BJ (cell line): ENCODE measurements around the gene RAB7B. TPM values are rescaled to one million over a fixed set of nuclear protein-coding genes. Genes with fewer than 3 reads are reported as not detected.
"Not testable (repeated sequence)": the region's sequence is repeated elsewhere in the genome, so short reads cannot be mapped to it uniquely, and the experiment has no call there.

ENCODE experiments used
- CTCF ChIA-PET: fragments of 350-600 bp; formaldehyde crosslinking; extraction: SDS; loops from one replicate; lab custom pipeline; 2021; ENCODE audit warnings: antibody characterized with exemption, inconsistent platforms; lab: Yijun Ruan, JAX
- POLR2A ChIA-PET: fragments of 300-600 bp; sonication (Branson Sonifier 250); formaldehyde crosslinking; extraction: SDS; loops from one replicate; lab custom pipeline; 2021; ENCODE audit warnings: antibody characterized with exemption; lab: Charles Lee
- DNase-seq: peaks from one replicate; pipeline ENCODE4 v3.0.0-alpha.2; 2011; ENCODE audit warnings: low read depth
- H3K27me3 ChIP-seq: 2 replicates; pipeline ENCODE4 v1.6.0; 2011; ENCODE audit warnings: low read length; ENCODE audit not compliant: control insufficient read depth, insufficient read depth
- H3K36me3 ChIP-seq: 2 replicates; pipeline ENCODE4 v1.5.1; 2011; ENCODE audit warnings: low read length; ENCODE audit not compliant: control insufficient read depth, insufficient read depth
- H3K4me3 ChIP-seq: 2 replicates; pipeline ENCODE4 v1.5.1; 2011; ENCODE audit warnings: low read depth, mild to moderate bottlenecking, control low read depth, low read length
- CTCF ChIP-seq: IDR thresholded peaks from 2 replicates; pipeline ENCODE4 v1.5.1; 2011; ENCODE audit warnings: low read depth, mild to moderate bottlenecking, control low read depth, inconsistent platforms, low read length, moderate library complexity; ENCODE audit not compliant: insufficient read depth
- polyA plus RNA-seq: library from polyadenylated mRNA; depleted of rRNA; stranded (reverse); fragments of >200 nt; gene quantifications from 2 replicates; pipeline ENCODE4 v1.2.3, GENCODE V29; 2011

Gene RAB7B
- polyA plus RNA-seq, 1 experiment, result 11.3 TPM

- POLR2A ChIA-PET, result no interaction called here
- Histone ChIP-seq H3K36me3 (no peaks in the 10 kb centered on the region), H3K4me3 (no peak overlapping the region), H3K27me3 (no peaks in the 10 kb centered on the region)
- CTCF ChIA-PET, result interaction anchor here (1.1 to 6.7 kb wide), 5 partner anchors 10 to 83 kb away, joined by 3 to 41 read pairs (median 7); no protein-coding TSS in a partner anchor
- TF ChIP-seq CTCF, result no peak
- peak; percentile 79 for DNase-seq
Observed at GRCh38 chr1:206001476-206001888, 1.7 kb downstream of the RAB7B start.

- TF ChIP-seq CTCF, result no peak
- CTCF ChIA-PET, result interaction anchor here (1.1 to 6.7 kb wide), 5 partner anchors 9 to 82 kb away, joined by 3 to 41 read pairs (median 7); no protein-coding TSS in a partner anchor
- Histone ChIP-seq H3K27me3 (no peaks in the 10 kb centered on the region), H3K36me3 (no peaks in the 10 kb centered on the region), H3K4me3 (no peak overlapping the region)
- POLR2A ChIA-PET, result no interaction called here
- DNase-seq, result no peak
Observed at GRCh38 chr1:206000641-206001339, 2.4 kb downstream of the RAB7B start.

GRCh38 chr1:205998457-205999241 lies 4.5 kb downstream of the RAB7B start:
- Histone ChIP-seq H3K27me3 (no peaks in the 10 kb centered on the region), H3K4me3 (no peak overlapping the region), H3K36me3 (no peaks in the 10 kb centered on the region)
- no peak for TF ChIP-seq CTCF
- DNase-seq, result no peak
- POLR2A ChIA-PET, result interaction anchor here (0.5 kb wide), 1 partner anchor 41 kb away, joined by 3 read pairs; no protein-coding TSS in a partner anchor
- CTCF ChIA-PET, result interaction anchor here (0.5 to 6.7 kb wide), 8 partner anchors 13 to 490 kb away, joined by 3 to 41 read pairs (median 4); no protein-coding TSS in a partner anchor

- POLR2A ChIA-PET, H3K27me3 ChIP-seq, DNase-seq, H3K36me3 ChIP-seq, H3K4me3 ChIP-seq: not testable (repeated sequence)
- CTCF ChIA-PET, result interaction anchor here (6.7 kb wide), 1 partner anchor 12 kb away, joined by 41 read pairs; no protein-coding TSS in a partner anchor
Observed at GRCh38 chr1:205996641-205997040, 6.6 kb downstream of the RAB7B start.

- ChIA-PET CTCF (interaction anchor here (6.2 kb wide), 1 partner anchor 17 kb away, joined by 29 read pairs; no protein-coding TSS in a partner anchor), POLR2A (no interaction called here)
- DNase-seq, result no peak
- H3K27me3 ChIP-seq, result no peaks in the 10 kb centered on the region
- no peak overlapping the region for H3K4me3 ChIP-seq
- TF ChIP-seq CTCF, result no peak
- H3K36me3 ChIP-seq, result peaks cover 2% of the 10 kb centered on the region; the same call in 1 of the 2 replicates
Observed at GRCh38 chr1:205994346-205994745, 8.8 kb downstream of the RAB7B start.
